Brain microvascular endothelial cell (primary cell): ENCODE measurements around the gene WNT3.
"Not testable (repeated sequence)": the region's sequence is repeated elsewhere in the genome, so short reads cannot be mapped to it uniquely, and the experiment has no call there.

Experiments
- DNase-seq: peaks from one replicate; pipeline ENCODE4 v3.0.0-alpha.2; 2020
- H3K27ac ChIP-seq: fragments of 250-450 bp; sonication (Bioruptor Pico); 2 replicates; pipeline ENCODE4 v1.5.1; 2020; ENCODE audit warnings: mild to moderate bottlenecking, moderate library complexity
- H3K27me3 ChIP-seq: fragments of 250-450 bp; sonication (Bioruptor Pico); replicated peaks from 2 replicates; pipeline ENCODE4 v1.5.1; 2020; ENCODE audit warnings: mild to moderate bottlenecking
- H3K36me3 ChIP-seq: fragments of 250-450 bp; sonication (Bioruptor Pico); replicated peaks from 2 replicates; pipeline ENCODE4 v1.5.1; 2020; ENCODE audit warnings: mild to moderate bottlenecking
- H3K4me3 ChIP-seq: 2 replicates; pipeline ENCODE4 v1.5.1; 2011; ENCODE audit warnings: low read depth, mild to moderate bottlenecking, control low read depth, low read length, moderate library complexity
- in situ Hi-C: cut with HindIII; loops from 2 replicates; pipeline ENCODE4 v1.10.0; 2017; ENCODE audit warnings: low sequenced_read_pairs, low pct_ligation_motif_present
- TF ChIP-seq, protein P1 (sequence below): IDR thresholded peaks from 2 replicates; pipeline ENCODE4 v1.5.1; 2011; ENCODE audit warnings: low read depth, mild to moderate bottlenecking, moderate library complexity, low read length, control low read depth, inconsistent platforms; ENCODE audit errors: missing control alignments

WNT3 gene

DNA sequence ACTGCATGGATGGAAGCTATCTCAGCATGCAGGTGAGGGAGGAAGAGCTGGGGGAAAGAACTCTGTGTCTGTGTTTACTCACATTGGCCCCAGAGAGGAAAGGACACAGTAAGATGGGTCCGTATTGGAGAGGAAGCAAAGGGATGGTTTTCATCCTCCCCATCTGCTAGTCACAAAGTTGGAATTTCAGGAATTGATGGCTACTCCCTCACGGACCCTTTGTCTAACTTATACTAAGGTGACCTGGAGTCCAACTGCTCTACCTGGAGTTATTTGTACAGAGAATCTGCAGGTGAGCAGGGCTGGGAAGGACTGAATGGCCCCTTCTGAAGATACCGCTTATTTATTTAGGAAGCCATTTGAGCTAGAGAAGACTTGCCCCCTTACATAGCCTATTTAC, 55.1 kb downstream of the WNT3 start:
- Histone ChIP-seq H3K4me3 (no peak overlapping the region), H3K36me3 (no peaks in the 10 kb centered on the region), H3K27me3 (no peaks in the 10 kb centered on the region), H3K27ac (no peak overlapping the region)
- in situ Hi-C loops, result no loop called here
- no peak for DNase-seq
- TF ChIP-seq, protein P1, sequence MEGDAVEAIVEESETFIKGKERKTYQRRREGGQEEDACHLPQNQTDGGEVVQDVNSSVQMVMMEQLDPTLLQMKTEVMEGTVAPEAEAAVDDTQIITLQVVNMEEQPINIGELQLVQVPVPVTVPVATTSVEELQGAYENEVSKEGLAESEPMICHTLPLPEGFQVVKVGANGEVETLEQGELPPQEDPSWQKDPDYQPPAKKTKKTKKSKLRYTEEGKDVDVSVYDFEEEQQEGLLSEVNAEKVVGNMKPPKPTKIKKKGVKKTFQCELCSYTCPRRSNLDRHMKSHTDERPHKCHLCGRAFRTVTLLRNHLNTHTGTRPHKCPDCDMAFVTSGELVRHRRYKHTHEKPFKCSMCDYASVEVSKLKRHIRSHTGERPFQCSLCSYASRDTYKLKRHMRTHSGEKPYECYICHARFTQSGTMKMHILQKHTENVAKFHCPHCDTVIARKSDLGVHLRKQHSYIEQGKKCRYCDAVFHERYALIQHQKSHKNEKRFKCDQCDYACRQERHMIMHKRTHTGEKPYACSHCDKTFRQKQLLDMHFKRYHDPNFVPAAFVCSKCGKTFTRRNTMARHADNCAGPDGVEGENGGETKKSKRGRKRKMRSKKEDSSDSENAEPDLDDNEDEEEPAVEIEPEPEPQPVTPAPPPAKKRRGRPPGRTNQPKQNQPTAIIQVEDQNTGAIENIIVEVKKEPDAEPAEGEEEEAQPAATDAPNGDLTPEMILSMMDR, result no peak

DNA sequence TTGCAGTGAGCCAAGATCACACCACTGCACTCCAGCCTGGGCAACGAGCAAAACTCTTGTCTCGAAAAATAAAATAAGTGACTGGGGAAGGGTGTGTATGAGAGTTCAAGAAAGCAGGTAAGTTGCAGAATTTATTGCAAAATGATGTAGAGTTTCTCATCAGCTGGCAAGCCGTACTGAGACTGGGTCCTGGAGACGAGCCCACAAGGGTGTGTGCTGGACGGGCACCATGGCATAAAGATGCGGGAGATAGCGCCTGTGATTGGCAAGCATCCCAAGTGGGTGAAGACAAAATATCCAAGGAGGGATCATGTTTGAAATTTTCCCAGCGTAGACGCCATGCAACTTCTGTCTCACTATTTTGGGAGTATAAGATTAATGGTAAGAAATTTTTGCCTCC, 59.4 kb downstream of the WNT3 start:
- H3K36me3 ChIP-seq, result peaks cover 2% of the 10 kb centered on the region
- TF ChIP-seq, protein P1, result no peak
- in situ Hi-C loops, result no loop called here
- no peak overlapping the region for H3K27ac ChIP-seq
- DNase-seq, result no peak
- H3K27me3 ChIP-seq, result no peaks in the 10 kb centered on the region
- no peak overlapping the region for H3K4me3 ChIP-seq

DNA sequence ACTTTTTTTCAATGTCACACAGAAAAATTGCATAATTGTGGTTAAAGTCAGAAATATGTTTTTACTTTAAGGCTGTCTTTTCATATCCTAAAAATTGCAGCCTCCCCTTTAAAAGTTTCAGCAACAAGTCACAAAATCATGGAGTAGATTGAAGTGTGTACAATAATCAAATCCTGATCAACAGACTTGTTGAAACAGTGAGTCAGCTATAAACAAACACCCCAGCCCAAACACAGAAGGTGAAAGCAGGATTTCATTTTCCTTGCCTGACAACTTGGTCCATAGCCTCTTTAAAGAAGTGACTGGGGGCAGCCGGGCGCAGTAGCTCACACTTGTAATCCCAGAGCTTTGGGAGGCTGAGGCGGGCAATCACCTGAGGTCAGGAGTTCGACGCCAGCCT, 59.9 kb downstream of the WNT3 start:
- no peak overlapping the region for H3K4me3 ChIP-seq
- no peak overlapping the region for H3K27ac ChIP-seq
- peaks cover 2% of the 10 kb centered on the region for H3K36me3 ChIP-seq
- TF ChIP-seq, protein P1, result no peak
- in situ Hi-C loops, result no loop called here
- DNase-seq, result no peak
- H3K27me3 ChIP-seq, result no peaks in the 10 kb centered on the region

DNA sequence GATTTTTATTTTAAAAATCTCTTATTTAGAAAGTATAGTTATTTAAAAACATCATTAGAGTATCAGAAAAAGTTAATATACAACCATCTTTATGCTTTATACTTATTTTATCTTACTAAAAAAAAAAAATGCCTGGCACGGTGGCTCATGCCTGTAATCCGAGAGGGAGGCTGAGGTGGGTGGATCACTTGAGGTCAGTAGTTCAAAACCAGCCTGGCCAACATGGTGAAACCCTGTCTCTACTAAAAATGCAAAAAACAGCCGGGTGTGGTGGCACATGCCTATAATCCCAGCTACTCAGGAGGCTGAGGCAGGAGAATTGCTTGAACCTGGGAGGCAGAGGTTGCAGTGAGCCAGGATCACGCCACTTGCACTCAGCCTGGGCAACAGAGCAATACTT, 60.9 kb downstream of the WNT3 start:
- H3K36me3 ChIP-seq, H3K27ac ChIP-seq, in situ Hi-C loops, DNase-seq, H3K27me3 ChIP-seq, H3K4me3 ChIP-seq: not testable (repeated sequence)

DNA sequence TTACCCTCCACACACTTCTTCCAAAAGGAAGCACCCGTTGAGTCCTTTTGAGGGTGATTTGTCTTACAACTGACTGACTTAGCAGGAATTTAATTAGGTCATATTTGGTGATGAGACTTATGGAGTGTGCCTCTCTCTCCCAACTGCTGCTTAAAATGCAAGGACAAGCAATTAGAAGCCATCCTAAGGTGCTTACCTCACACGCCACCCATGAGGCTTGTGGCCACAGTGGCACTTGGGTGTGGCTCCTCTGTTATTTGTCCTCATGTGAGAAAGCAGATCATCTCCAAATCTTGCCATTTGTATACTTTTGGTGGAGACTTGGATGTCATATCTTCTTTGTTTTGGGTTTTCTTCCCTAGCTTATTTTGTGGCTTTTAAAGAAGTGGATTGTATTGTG, 61.6 kb downstream of the WNT3 start:
- in situ Hi-C loops, result no loop called here
- Histone ChIP-seq H3K27me3 (no peaks in the 10 kb centered on the region), H3K27ac (no peak overlapping the region), H3K36me3 (peaks cover 2% of the 10 kb centered on the region), H3K4me3 (no peak overlapping the region)
- TF ChIP-seq, protein P1, result no peak
- DNase-seq, result no peak

DNA sequence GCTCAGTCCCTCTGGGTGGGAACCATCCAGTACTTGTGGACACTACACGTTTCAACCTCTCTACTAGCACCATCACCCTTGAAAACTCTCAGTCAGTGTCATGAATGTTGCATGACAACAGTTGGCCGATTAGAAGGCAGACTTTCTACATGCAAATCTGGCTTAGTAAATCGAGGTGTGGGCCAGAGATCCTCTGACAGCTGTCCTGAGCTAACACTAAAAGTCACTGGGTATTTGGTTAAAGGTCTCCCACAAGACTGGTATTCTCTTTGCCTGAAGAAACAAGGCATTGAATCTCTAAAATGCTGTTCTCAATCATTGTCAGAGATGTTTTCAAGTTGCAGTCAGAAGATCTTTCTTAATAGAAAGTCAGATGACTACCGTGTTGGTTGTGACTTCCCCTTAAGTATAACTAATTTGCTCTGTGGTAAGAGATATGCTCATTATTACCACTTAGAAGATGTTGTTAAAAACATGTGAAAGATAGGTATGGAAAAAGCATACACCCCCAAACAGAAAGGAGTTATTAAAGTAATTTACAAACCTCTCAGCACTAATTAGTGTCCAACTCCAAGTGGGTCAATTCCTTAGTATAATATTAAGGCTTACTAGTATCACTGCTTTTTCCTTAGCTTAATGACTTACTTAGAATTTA, 62.3 kb downstream of the WNT3 start:
- no peak for DNase-seq
- H3K4me3 ChIP-seq, result no peak overlapping the region
- H3K27me3 ChIP-seq, result no peaks in the 10 kb centered on the region
- peaks cover 7% of the 10 kb centered on the region for H3K36me3 ChIP-seq
- in situ Hi-C loops, result no loop called here
- H3K27ac ChIP-seq, result no peak overlapping the region
- TF ChIP-seq, protein P1, result no peak
